Activated naive CD8-positive, alpha-beta T cell treated with anti-CD3 and anti-CD28 coated beads, Interleukin-2, amount 50 U/mL, for 16 hours (primary cell): ENCODE data around the gene RPS6KC1.
"Not testable (repeated sequence)": the region's sequence is repeated elsewhere in the genome, so short reads cannot be mapped to it uniquely, and the experiment has no call there.

Experiments used
- DNase-seq: peaks from one replicate; pipeline ENCODE4 v3.0.0-alpha.2; 2020; ENCODE audit warnings: low read depth, low spot score

Gene RPS6KC1

GRCh38 chr1:213110349-213111300, 59.6 kb downstream of the RPS6KC1 start:
- no peak for DNase-seq

- DNase-seq, result no peak
Measured at GRCh38 chr1:213111502-213111901, 60.5 kb downstream of the RPS6KC1 start.

DNA sequence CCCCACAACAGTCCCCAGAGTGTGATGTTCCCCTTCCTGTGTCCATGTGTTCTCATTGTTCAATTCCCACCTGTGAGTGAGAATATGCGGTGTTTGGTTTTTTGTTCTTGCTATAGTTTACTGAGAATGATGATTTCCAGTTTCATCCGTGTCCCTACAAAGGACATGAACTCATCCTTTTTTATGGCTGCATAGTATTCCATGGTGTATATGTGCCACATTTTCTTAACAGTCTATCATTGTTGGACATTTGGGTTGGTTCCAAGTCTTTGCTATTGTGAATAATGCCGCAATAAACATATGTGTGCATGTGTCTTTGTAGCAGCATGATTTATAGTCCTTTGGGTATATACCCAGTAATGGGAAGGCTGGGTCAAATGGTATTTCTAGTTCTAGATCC, 61.7 kb downstream of the RPS6KC1 start:
- not testable (repeated sequence) for DNase-seq

DNA sequence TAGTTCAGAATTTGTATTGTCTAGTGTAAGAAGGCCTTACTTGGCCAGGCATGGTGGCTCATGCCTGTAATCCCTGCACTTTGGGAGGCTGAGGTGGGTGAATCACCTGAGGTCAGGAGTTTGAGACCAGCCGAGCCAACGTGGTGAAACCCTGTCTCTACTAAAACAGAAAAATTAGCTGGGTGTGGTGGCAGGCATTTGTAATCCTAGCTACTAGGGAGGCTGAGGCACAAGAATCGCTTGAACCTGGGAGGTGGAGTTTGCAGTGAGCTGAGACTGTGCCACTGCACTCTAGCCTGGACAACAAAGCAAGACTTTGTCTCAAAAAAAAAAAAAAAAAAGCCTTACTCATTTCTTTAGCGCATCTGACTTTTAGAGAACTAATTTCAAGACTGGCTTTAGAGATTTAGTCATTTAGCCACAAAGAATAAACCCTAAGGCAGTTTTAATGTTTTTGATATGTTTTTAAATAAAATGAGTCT, 66.7 kb downstream of the RPS6KC1 start:
- not testable (repeated sequence) for DNase-seq

- DNase-seq, result no peak
Measured at GRCh38 chr1:213119794-213120193, 68.8 kb downstream of the RPS6KC1 start.

GRCh38 chr1:213120386-213120785, 69.3 kb downstream of the RPS6KC1 start:
- DNase-seq, result no peak

DNA sequence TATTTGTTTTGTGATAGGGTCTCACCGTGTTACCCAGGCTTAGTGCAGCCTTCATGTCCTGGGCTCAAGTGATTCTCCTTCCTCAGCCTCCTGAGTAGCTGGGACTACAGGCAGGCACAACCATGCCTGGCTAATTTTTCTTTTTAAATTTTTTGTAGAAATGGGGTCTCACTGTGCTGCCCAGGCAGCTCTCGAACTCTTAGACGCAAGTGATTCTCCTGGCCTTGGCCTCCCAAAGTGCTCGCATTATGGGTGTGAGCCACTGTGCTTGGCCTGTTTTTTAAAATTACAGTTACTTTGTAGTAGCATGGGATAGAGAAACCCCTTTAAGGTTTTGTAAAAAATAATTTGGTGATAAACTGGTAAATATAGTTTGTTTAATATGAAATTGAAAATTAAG, 69.9 kb downstream of the RPS6KC1 start:
- DNase-seq, result no peak

- DNase-seq, result no peak
Measured at GRCh38 chr1:213122514-213122929, 71.5 kb downstream of the RPS6KC1 start.

- no peak for DNase-seq
Measured at GRCh38 chr1:213123087-213123486, 72.0 kb downstream of the RPS6KC1 start.

DNA sequence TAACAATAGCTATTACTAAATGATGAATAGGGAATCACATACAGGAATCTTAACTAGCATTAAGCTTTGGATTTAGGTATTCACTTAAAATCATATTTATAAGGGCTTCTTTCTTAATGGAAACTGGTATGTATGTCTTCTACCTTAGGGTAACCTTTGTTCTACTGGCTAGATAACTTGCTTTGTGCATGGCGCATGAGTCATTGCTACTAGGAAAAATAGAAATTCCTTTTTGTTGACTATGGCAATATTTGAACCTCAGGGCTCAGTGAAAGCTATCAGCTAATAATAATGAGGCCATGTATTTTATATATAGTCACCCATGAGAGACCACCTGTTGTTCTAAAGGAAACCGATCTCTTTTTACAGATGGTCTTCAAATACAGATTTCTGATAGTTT, 72.5 kb downstream of the RPS6KC1 start:
- DNase-seq, result no peak

DNA sequence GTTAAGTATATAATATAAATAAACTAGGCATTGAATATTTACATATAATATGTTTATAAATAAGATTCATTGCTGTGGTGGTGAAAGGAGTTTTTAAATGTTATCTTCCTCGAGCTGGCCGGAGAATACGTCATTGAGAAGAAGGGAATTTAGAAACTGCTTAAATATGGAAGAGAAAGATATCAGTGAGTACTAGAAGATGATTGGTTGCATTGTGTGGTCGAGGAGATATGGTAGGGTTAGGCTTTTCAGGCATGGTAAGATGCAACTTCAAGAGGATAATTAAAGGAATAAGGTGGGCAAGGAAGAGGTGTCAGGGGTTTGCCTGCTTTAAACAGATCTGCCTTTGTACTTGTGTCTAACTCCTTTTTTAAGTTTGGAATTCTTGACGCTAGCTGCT, 73.5 kb downstream of the RPS6KC1 start:
- no peak for DNase-seq

GRCh38 chr1:213125643-213126042, 74.6 kb downstream of the RPS6KC1 start:
- no peak for DNase-seq

GRCh38 chr1:213127074-213127473, 76.0 kb downstream of the RPS6KC1 start:
- DNase-seq, result no peak

- no peak for DNase-seq
Measured at GRCh38 chr1:213131851-213132655, 81.0 kb downstream of the RPS6KC1 start.

- no peak for DNase-seq
Measured at GRCh38 chr1:213135572-213135971, 84.5 kb downstream of the RPS6KC1 start.

GRCh38 chr1:213136190-213136917, 85.3 kb downstream of the RPS6KC1 start:
- no peak for DNase-seq

DNA sequence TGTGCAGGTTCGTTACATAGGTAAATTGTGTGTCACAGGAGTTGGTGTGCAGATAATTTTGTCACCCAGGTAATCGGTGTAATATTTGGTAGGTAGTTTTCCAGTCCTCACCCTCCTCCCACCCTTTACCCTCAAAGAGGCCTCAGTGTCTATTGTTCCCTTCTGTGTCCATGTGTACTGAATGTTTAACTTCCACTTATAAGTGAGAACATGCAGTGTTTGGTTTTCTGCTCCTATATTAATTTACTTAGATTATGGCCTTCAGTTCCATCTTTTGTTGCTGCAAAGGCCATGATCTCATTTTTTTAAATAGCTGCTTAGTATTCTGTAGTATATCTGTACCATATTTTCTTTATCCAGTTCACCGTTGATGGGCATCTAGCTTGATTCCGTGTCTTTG, 87.3 kb downstream of the RPS6KC1 start:
- DNase-seq, result no peak

GRCh38 chr1:213138892-213139291, 87.9 kb downstream of the RPS6KC1 start:
- DNase-seq, result no peak

DNA sequence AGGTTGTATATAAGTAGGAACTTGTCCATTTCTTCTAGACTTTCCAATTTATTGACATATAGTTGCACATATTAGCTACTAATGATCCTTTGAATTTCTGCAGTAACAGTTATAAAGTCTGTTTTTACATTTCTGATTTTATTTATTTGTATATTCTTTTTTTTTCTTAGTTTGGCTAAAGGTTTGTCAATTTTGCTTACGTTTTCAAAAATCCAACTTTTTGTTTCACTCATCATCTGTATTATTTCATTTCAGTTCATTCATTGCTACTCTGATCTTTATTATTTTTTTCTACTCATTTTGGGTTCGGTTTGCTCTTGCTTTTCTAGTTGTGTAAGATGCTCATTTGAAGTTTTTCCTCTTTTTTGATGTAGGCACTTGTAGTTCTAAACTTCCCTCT, 97.9 kb downstream of the RPS6KC1 start:
- DNase-seq, result no peak

DNA sequence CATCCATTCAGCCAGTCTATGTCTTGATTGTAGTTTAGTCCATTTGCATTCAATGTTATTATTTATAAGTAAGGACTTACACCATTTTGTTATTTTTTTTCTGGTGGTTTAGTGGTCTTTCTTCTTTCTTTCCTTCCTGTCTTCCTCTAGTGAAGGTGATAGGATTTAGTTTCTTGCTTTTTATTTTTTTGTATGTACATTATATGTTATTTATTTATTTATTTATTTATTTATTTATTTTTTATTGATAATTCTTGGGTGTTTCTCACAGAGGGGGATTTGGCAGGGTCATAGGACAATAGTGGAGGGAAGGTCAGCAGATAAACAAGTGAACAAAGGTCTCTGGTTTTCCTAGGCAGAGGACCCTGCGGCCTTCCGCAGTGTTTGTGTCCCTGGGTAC, 99.0 kb downstream of the RPS6KC1 start:
- DNase-seq, result not testable (repeated sequence)

DNA sequence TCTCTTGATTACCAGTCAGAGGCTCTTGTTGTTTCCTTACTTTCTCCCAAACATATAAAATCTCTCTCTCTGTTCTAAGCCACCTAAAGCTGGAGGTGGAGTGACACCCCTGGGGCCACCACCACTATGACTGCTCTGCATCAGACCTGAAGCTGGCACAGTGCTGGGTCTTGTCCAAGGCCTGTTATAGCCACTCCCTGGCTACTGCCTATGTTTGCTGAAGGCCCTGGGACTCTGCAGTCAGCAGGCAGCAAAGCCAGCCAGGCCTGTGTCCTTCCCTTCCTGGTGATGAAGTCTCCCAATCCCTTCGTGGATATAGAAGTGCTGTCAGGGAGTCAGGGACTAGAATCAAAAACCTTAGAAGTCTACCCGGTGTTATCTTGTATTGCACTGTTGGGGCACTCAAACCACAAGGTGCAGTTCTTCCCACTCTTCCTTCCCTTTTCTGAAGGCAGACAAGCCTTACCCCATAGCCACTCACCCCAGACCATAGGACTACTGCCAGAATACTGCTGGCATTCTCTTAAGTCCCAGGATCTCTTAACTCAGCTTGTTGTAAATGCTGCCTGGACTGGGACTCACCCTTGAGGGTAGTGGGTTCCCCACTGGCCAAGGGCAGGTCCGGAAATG, 103.1 kb downstream of the RPS6KC1 start:
- no peak for DNase-seq
